ENCODE data around the gene RAMP3.
"Not testable (repeated sequence)": the region's sequence is repeated elsewhere in the genome, so short reads cannot be mapped to it uniquely, and the experiment has no call there.

The RAMP3 gene

DNA sequence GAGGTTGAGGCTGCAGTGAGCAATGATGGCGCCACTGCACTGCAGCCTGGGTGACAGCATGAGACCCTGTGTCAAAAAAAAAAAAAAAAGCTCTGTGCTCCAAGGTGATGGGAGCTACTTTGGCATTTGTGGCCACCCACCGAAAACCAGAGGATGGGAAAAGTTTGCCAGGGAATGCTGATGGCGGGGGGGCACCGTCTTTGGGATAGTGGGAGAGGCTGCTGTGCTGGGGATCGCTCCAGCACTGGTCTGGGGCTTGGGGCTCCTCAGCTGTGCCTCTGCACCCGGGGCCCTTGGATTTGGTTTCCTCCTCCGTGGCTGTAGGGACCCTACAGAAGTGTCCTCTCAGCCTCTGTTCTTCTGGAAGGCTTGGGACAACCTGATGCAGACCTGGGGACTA lies 11.7 kb upstream of the RAMP3 start:
- Mint-ChIP-seq H3K27ac (no peak overlapping the region), H3K27me3 (peaks cover 6% of the 10 kb centered on the region), H3K36me3 (ENCODE audit: low read depth) (no peaks in the 10 kb centered on the region), H3K4me3 (no peak overlapping the region), H3K4me1 (no peaks in the 10 kb centered on the region), H3K9me3 (no peaks in the 10 kb centered on the region)
- DNase-seq: no peak
- no peak for ATAC-seq

DNA sequence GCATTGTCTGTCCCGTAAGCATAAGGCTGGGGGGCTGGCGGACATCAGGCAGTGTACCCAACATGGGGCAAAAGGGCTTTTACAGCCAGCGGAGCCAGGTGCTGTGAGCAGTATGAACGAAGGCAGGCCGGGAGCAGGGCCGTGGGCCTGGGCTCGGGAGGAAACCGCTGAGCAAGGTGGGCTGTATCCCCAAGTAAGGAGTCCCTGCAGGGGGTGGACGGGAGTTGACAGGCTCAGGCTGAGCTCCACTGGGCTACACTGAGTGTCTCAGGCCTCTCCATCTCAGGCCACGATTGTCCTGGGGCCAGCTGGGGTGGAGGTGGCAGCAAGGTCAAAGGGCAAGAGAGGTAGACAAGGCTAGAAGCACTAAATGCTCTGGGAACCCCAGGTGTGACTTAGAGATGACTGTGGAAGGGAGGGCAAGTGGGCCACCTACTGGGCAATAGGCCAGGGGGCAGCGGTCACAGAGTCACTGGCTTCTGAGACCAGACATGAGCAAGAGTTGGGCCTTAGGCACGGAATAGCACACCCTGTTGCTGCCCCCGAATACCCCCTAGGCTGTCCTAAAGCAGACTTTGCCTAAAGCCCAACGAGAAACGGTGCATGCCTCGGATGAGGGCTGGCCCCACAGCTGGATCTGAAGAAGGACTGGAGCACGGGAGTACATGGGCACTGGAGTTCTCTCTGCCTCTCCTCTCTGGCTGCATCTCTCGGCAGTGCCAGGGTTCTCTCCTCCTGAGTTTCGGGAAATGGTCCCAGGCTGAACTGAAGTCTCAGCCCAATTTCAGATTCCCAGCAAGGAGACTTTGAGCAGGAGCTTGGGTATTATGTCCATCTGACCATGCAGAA lies 10.8 kb upstream of the RAMP3 start:
- H3K4me3 Mint-ChIP-seq: no peak overlapping the region

DNA sequence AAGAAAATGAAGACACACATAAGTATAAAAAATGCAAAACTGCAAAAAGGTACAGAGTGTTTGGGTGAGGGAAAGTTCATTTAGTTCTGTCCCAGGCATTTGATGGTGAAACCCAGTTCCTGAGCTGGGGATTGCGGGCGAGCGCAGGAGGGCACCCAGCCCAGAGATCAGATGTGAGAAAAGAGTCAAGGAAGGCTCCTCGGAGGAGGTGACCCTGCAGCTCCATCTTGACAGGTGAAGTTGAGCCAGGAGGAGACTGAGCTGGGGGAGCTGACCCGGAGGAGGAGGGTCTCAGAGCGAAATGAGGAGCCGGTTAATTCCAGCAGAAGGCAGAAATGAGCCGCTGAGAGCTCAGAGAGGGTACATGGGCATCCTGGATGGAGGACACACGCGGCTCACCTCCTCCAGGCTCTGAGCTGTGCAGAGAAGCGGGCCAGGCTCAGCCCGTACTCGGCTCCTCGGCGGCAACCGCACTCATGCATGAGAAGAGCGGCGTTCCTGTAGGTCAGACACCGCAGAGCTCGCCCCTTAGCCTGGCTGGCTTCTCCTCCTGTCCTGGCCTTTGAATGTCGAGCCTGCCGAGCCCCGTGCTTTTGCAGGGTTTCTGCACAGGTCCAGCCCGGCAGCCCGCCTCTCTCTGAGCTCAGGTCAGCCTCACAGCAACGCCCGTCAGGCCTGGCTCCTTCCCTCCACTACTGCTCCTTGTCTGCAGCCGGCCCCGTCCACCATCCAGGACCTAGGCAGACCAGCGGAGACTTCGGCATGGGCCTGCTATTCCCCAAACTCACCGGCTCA lies 9.5 kb upstream of the RAMP3 start:
- DNase-seq: no peak
- H3K27ac Mint-ChIP-seq: no peak overlapping the region

More for the DNA sequence above, 10.8 kb upstream of the RAMP3 start:
- ATAC-seq: no peak
- Mint-ChIP-seq H3K36me3 (ENCODE audit: low read depth) (no peaks in the 10 kb centered on the region), H3K9me3 (no peaks in the 10 kb centered on the region), H3K4me1 (no peaks in the 10 kb centered on the region), H3K27me3 (peaks cover 7% of the 10 kb centered on the region), H3K27ac (no peak overlapping the region)
- no peak for DNase-seq

DNA sequence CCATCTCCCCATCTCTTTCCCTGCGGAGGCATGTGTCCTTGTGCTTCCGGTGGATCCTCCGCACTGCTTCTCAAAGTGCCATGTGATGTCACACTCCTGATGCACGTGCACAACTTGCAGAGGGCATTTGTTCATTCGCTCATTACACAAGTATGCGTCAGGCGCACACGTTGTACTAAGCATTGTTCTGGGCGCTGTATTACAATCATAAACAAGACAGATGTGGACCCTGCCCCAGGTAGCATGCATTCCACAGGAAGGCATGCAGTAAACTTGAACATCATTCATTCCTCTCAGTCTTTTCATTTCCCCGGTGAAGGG lies 9.0 kb upstream of the RAMP3 start:
- Mint-ChIP-seq H3K36me3 (ENCODE audit: low read depth) (no peaks in the 10 kb centered on the region), H3K4me3 (no peak overlapping the region), H3K27ac (no peak overlapping the region), H3K4me1 (no peaks in the 10 kb centered on the region), H3K27me3 (peaks cover 7% of the 10 kb centered on the region), H3K9me3 (no peaks in the 10 kb centered on the region)
- DNase-seq (no peak), ATAC-seq (no peak)

More for the DNA sequence above, 9.5 kb upstream of the RAMP3 start:
- Mint-ChIP-seq H3K4me3 (no peak overlapping the region), H3K4me1 (no peaks in the 10 kb centered on the region), H3K36me3 (ENCODE audit: low read depth) (no peaks in the 10 kb centered on the region), H3K9me3 (no peaks in the 10 kb centered on the region), H3K27me3 (peaks cover 7% of the 10 kb centered on the region)
- ATAC-seq: no peak

DNA sequence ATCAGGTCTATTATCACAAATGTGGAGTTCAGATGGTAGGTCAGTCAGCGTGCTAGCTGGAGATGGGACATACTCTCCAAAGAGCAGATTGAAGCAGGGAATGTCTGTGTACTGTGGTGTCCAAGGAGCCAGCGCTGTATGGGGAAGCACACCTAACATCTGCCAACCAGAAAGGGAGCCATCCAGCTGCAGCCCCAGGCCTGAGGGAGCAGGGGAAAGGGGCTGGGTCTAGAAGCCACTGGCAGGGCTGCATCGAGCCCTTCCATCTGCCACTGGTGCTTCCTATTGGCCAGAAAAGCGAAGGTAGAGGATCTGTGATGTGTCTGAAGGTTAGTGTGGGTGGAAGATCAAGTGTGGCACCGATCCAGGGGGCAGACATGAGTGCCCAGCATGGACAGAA lies 8.0 kb upstream of the RAMP3 start:
- Mint-ChIP-seq H3K36me3 (ENCODE audit: low read depth) (no peaks in the 10 kb centered on the region), H3K4me3 (no peak overlapping the region), H3K4me1 (no peaks in the 10 kb centered on the region), H3K27me3 (peaks cover 7% of the 10 kb centered on the region), H3K9me3 (no peaks in the 10 kb centered on the region), H3K27ac (no peak overlapping the region)
- ATAC-seq: no peak
- no peak for DNase-seq

DNA sequence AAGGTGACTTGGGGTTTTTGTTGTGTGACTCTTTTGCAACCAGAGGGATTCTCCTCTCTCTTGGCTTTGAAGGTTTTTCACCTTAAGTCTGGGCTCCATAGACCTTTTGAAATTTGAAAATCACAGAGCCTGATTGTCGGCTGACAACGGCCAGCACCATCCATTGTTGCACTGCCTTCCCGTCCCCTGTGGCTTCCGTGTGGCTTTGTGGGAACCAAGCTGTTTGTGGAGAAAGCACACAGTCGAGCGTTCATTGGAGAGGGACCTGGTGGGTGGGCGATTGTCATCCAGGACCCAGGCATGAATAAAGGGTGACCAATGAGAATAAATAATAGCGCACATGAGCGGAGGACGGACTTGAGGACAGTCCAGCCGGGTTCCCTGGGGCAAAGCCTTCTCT lies 7.4 kb upstream of the RAMP3 start:
- H3K27me3 Mint-ChIP-seq: peaks cover 11% of the 10 kb centered on the region
- no peak overlapping the region for H3K4me3 Mint-ChIP-seq
- no peaks in the 10 kb centered on the region for H3K36me3 Mint-ChIP-seq (ENCODE audit: low read depth)
- H3K4me1 Mint-ChIP-seq: no peaks in the 10 kb centered on the region
- DNase-seq (no peak), ATAC-seq (no peak)
- no peak overlapping the region for H3K27ac Mint-ChIP-seq
- no peaks in the 10 kb centered on the region for H3K9me3 Mint-ChIP-seq

DNA sequence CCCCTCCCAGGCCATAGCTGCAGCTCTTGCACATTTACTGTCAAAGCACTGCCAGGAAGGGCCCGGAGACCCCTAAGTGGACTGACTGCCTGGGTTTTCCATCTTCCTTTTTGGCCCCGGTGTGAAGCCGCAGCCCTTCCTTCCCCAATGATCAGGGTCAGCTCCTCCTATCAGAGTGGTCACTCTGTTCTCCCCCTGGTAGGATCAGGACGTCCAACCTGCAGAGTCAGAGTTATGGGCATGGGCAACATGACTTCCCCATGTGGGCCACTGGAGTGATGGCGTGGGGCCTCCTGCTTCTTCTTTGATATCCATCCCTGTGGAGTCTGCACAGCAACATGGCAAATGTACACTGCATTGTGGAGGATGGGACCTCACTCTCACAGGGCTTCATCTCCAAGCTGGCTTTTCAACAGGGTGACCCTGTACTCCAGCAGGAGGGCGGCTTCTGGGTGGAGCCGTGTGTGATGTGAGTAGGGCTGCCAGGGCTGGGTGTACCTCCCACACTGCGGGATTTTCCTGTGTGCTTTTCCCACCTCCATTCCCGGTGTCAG lies 6.4 kb upstream of the RAMP3 start:
- H3K27me3 Mint-ChIP-seq: peaks cover 11% of the 10 kb centered on the region
- no peak overlapping the region for H3K4me3 Mint-ChIP-seq
- H3K4me1 Mint-ChIP-seq: no peaks in the 10 kb centered on the region
- no peak overlapping the region for H3K27ac Mint-ChIP-seq
- no peak for ATAC-seq
- no peaks in the 10 kb centered on the region for H3K9me3 Mint-ChIP-seq
- no peak for DNase-seq
- no peaks in the 10 kb centered on the region for H3K36me3 Mint-ChIP-seq (ENCODE audit: low read depth)

DNA sequence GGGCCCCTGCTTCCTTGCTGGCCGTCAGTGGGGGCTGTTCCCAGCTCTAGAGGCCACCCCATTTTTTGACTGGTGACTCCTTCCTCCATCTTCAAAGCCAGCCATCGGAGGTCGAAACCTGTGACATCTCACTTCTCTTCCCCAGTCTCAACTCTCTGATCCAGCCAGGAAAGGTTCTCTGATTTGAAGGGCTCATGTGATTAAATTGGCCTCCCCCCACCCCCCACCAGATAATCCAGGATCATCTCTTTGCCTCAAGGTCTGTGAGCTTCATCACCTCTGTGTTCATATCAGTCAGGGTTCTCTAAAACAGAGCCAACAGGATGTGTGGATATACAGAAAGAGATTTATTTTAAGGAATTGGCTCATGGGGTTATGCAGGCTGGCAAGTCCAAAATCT lies 5.6 kb upstream of the RAMP3 start:
- H3K27ac Mint-ChIP-seq: no peak overlapping the region
- no peaks in the 10 kb centered on the region for H3K36me3 Mint-ChIP-seq (ENCODE audit: low read depth)
- ATAC-seq (no peak), DNase-seq (no peak)
- H3K9me3 Mint-ChIP-seq: no peaks in the 10 kb centered on the region
- H3K4me1 Mint-ChIP-seq: no peaks in the 10 kb centered on the region
- no peak overlapping the region for H3K4me3 Mint-ChIP-seq
- peaks cover 15% of the 10 kb centered on the region for H3K27me3 Mint-ChIP-seq

DNA sequence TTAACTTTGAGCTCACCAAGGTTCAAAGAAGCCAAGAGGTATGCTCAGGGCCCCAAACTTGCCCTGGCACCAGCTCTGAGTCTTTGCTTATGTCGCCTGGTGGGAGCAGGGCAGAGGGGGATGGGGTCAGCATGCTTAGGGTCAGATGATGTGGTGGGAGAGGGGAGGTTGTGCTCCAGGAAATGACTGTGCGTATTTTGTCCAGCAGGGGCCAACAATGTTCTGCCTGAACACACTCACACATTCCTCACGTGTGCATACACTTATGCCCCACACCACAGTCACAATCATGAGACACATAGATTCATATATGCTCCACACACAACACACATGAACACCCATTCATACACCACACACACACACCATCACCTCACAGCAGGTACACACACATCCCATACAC lies 4.4 kb upstream of the RAMP3 start:
- H3K9me3 Mint-ChIP-seq: no peaks in the 10 kb centered on the region
- DNase-seq: no peak
- no peak overlapping the region for H3K4me3 Mint-ChIP-seq
- H3K27me3 Mint-ChIP-seq: peaks cover 18% of the 10 kb centered on the region
- ATAC-seq: no peak
- H3K4me1 Mint-ChIP-seq: no peaks in the 10 kb centered on the region
- no peaks in the 10 kb centered on the region for H3K36me3 Mint-ChIP-seq (ENCODE audit: low read depth)
- H3K27ac Mint-ChIP-seq: no peak overlapping the region

DNA sequence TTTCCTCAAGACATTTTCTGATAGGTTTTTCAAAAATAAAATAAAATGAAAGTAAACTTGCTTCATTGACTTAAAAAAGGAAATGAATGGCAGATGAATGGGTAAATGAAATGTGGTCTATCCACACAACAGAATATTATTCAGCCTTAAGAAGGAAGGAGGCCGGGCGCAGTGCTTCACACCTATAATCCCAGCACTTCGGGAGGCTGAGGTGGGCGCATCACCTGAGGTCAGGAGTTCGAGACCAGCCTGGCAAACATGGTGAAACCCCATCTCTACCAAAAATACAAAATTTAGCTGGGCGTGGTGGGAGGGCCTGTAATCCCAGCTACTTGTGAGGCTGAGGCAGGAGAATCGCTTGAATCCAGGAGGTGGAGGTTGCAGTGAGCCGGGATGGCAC lies 3.7 kb upstream of the RAMP3 start:
- H3K4me3 Mint-ChIP-seq; DNase-seq; H3K27ac Mint-ChIP-seq; H3K9me3 Mint-ChIP-seq; H3K36me3 Mint-ChIP-seq (ENCODE audit: low read depth); H3K4me1 Mint-ChIP-seq; ATAC-seq: not testable (repeated sequence)
- peaks cover 22% of the 10 kb centered on the region for H3K27me3 Mint-ChIP-seq

DNA sequence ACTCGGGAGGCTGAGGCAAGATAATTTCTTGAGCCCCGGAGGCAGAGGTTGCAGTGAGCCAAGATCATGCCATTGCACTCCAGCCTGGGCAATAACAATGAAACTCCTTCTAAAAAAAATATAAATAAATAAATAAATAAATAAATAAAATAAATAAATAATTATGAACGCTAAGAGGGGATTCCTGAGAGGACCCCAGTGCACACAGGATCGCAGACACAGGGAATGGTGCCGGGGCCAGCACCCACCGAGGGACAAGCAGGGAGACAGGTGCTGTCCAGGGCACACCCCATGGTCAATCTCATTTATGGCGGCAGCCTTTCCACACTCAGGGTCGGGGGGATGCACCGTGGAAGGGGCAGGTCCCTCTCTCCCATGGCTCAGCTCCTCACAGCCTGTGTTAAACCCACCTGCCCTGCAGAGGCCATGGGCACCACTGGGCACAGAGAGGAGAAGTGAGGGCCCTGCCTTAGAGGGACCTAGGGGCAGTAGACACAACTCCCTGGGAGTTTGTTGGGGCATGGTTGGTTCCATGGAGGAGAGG lies 2.2 kb upstream of the RAMP3 start:
- H3K4me1 Mint-ChIP-seq: peaks cover 1% of the 10 kb centered on the region
- H3K27me3 Mint-ChIP-seq: peaks cover 22% of the 10 kb centered on the region
- no peaks in the 10 kb centered on the region for H3K36me3 Mint-ChIP-seq (ENCODE audit: low read depth)
- no peaks in the 10 kb centered on the region for H3K9me3 Mint-ChIP-seq
- H3K4me3 Mint-ChIP-seq: no peak overlapping the region
- no peak for ATAC-seq
- DNase-seq: no peak
- H3K27ac Mint-ChIP-seq: no peak overlapping the region

DNA sequence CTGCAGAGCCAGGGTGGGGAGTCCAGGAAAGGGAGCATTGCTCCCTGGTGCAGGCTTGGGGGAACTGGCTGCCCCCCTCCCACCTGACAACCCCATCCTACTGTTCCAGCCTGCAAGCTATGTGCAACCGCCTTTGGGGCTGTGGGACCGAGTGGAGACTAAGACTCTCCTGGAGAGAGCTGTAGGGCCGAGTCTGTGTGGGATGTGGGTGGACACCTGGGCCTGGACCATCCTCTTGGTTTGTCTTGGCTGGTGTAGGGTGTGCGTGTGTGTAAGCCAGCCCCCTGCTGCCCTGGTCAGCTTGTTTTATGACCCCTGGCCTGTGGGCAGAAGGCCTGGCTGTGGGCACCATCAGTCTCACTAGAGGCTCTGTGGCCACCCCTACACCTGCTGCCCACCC lies 1.6 kb upstream of the RAMP3 start:
- no peak overlapping the region for H3K4me3 Mint-ChIP-seq
- H3K9me3 Mint-ChIP-seq: no peaks in the 10 kb centered on the region
- H3K27ac Mint-ChIP-seq: no peak overlapping the region
- no peaks in the 10 kb centered on the region for H3K36me3 Mint-ChIP-seq (ENCODE audit: low read depth)
- peaks cover 3% of the 10 kb centered on the region for H3K4me1 Mint-ChIP-seq
- H3K27me3 Mint-ChIP-seq: peaks cover 19% of the 10 kb centered on the region
- no peak for DNase-seq
- ATAC-seq: no peak

DNA sequence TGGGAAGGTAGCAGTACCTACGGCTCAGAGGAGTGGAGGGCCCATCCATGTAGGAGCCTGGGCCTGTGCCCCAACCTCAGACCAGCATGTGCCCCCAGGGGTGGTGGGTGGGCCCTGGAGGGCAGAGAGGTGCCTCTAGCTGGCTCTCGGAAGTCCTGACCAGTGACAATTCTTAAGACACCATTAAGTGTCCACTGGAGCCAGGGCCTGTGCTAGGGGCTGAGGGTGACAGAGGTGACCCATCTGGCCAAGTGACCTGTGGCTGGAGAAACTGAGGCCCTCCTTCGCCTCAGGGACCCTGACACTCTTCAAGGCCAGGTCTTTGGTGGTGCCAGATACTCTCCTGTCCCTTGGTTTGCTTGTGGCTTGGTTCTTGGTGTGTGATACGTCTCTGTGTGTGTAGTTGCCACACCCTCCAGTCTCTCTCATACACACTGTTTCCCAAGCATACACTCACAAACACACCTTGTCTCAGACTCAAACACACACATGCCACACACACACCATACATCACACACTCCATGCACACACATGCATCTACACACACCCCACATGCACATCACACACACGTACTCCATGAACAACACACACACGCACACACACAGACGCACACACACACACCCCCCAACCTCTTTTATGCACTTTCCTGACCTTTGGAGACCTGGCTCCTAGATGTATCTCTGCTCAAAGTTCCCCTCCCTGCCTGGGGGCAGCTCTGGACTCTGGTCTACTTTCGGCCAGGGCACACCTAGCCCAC lies 897 bp upstream of the RAMP3 start:
- peaks cover 19% of the 10 kb centered on the region for H3K27me3 Mint-ChIP-seq
- H3K9me3 Mint-ChIP-seq: no peaks in the 10 kb centered on the region
- H3K4me1 Mint-ChIP-seq: peaks cover 3% of the 10 kb centered on the region
- H3K4me3 Mint-ChIP-seq: no peak overlapping the region
- H3K27ac Mint-ChIP-seq: no peak overlapping the region
- ATAC-seq (no peak), DNase-seq (no peak)
- H3K36me3 Mint-ChIP-seq (ENCODE audit: low read depth): no peaks in the 10 kb centered on the region

DNA sequence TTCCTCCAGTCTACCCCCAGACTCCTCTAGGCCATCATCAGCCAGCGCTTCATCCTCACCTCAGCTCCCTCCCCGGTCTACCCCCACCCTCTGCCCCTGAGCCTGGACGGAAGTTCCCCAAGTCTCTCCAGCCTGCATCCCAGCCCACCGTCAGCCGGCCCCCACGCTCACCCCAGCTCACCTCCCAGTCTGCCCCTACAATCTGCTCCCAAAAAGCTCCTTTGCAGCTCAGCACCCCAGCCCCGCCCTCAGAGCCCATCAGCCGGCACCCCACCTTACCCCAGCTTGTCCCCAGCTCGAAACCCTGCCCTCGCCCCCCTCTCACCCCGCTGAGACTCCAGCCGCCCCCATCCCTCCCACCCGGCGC lies 322 bp upstream of the RAMP3 start:
- no peak for DNase-seq
- Mint-ChIP-seq H3K36me3 (ENCODE audit: low read depth) (no peaks in the 10 kb centered on the region), H3K27me3 (peaks cover 19% of the 10 kb centered on the region), H3K9me3 (no peaks in the 10 kb centered on the region), H3K4me1 (peaks cover 3% of the 10 kb centered on the region), H3K27ac (no peak overlapping the region), H3K4me3 (no peak overlapping the region)
- no peak for ATAC-seq

All from activated naive CD8-positive, alpha-beta T cell treated with anti-CD3 and anti-CD28 coated beads, Interleukin-2, amount 50 U/mL, for 24 hours (primary cell).